Fibroblast of skin of abdomen (primary cell): ENCODE measurements around the gene SECISBP2L.

ENCODE experiments used
- DNase-seq: peaks from one replicate; pipeline ENCODE4 v3.0.0-alpha.2; 2013

SECISBP2L gene

DNA sequence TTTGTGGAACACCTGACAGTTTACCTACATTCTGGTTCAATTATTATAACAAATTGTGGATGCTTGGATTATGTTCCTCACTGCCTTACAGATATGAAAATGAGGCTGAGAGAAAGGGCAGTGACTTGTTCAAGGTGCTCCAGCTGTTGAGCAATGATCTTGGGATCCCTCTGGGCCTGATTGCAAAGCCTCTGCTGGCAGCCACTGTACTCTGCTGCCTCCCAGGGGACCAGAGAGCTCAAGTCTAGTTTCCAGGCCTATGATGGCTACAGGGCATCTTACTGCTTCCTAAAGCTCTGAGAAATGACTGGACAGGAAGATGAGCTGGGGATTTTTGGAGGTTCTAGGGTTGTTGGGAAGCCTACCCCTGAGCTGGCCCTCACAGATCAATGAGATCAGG, 80.3 kb downstream of the SECISBP2L start:
- DNase-seq = peak; percentile 41

DNA sequence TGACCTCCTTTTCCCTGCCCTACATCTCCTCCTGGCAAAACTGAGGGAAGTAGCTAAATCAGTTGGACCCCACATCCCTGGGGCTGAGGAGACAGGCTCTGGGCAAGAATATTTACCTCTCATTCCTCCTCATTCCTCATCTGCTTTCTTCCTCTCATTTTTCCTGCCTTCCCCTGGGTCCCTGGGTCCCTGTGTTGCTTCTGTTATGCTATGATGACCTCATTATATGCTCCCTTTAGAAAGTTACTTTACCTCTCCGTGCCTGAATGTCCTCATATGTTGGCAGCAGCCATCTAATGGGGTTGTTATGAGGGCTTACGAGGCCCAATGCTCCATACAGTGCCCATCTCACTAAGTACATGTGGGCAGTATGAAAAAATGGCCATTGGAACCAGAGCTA, 81.3 kb downstream of the SECISBP2L start:
- DNase-seq = no peak

DNA sequence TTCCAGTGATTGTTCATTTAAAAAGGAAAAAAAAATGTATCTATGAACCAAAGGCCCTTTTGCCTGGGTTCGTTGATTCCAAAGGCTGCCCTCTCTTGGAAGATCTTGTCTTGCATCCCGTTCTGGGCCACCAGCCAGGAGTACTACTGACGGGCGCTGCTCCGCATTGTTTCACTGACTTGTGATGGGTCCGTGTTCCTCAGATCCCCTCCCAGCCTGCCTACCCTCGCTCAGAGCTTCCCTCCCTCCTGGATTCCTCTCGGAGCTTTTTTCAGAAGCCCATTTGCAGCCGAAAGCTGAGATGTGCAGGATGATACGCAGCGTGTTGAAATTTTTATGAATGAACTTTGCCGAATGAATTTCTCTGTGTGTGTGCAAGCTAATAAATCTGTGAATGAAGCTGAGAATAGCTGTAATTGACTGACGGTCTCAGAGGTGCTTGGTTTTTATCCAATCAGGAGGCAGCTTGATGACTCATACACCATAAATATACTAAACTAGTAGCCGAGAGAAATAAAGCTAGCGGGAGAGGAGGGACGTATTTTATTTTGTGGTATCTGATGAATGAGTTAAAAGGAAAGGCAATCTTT, 82.6 kb downstream of the SECISBP2L start, which contains the start of gene SHC4:
Gene SHC4 (minus strand): TSS at position 396 of the 590 bp plus-strand sequence. CDS start 904 bp downstream, outside the sequence.
- DNase-seq = peak; percentile 89

DNA sequence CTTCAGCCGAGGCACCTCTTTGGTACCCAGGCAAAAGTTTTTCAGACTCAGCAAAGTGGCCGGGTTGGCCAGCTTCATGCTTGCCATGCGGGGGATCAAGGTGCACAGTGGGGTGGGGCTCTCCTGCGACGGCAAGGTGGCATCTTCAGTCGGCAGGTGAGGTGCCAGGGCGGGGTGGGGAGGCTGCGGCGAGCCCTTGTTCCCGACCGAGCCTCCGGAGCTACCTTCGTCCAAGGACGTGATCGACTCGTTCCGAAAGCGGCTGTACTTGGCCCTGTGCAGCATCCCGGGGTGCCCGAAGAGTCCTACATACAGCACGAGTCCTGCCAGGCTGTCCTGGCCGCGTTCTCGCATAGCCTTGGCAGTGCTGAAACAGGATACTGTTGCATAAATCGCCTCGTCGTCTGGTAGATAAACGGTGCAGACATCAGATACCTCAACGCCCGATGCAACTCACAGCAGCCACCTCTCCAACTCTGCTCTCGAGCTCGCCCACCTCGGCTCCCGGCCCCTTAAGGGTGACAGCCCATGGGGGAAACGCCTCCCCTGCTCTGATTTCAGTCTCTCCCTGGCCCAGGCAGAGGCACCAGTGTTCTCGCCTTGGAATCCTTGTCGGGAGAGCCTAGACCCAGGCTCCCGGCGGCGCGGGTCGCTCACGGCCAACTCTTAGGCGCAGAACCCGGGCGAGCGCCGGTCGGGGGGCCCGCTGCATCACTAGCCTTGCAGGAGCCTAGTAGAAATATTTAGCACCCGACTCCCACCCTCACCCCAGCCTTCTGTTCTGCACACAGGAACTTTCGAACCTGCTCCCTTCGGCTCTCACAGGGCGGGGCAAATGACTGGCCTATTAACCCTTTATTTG, 83.4 kb downstream of the SECISBP2L start:
- DNase-seq = peak; percentile 21

DNA sequence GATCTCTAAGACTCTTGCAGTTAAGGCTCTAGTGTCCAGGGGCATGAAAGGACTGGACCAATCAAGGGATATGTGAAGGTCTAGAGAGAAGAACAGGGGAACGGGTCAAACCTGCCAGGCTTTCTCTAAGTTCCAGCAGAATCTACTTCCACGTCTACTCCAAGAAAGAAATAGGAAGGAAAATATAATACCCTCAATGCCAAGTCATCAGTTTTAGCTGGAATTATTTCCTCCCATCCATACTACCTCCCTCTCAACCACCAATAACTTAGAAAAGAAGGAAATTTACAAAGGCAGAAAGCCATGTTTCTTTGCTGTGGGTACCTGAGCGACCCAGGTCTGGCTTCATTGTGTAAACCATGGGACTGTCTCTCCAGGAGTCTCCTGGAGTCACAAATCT, 90.3 kb downstream of the SECISBP2L start:
- DNase-seq = no peak

DNA sequence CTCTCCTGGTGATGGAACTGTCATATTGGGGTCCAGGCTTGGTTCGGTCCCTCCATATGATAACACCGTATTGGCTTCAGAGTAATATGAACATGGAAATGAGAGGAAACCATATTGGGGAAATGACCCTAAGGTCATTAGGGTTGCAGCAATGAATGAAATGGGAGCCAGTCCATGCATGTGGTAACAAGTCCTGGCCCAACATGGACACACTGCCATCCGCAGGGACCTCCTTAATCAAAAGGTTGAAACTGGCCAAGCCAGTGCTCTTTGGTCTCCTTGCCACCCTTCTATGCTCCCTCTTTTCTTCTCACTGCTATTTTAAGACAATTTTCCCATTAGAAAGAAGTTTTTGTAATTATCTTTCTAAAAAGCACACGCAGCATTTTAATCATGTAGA, 90.9 kb downstream of the SECISBP2L start:
- DNase-seq = no peak

DNA sequence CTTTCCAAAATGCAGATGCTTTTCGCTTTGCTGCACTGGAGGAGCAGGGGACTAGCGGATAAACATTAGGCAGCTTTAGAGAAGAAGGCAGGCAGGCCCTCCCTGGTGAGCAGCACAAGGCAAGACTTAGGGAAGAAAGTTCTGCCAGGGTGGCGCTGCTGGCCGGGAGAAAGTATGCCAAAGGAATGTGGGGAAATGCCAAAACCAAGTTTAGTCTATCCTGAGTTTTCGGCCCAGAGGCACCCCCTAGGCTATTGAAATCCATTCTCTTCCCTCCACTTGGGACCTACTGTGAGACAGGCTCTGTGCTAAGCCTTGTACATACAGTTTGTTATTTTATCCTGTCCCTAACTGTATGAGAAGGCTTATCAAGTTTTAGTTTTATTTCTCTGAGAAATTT, 91.7 kb downstream of the SECISBP2L start:
- peak; percentile 23 for DNase-seq

DNA sequence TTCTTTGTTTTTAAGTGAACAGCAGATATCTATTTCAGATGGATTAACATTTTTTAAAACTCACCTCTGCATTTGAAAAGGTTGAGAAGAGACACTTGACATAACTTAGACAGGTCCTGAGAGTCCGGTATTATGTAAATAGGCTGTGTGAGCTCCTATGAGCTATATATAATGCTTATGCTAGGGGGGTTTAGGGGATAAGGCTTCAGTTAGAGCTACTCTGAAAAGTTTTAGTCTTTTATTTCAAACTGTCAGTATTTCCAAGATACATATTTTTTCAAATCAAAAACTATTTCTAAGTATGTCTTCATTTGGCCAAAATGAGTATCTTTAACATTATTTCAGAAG, 99.4 kb downstream of the SECISBP2L start:
- DNase-seq = no peak

DNA sequence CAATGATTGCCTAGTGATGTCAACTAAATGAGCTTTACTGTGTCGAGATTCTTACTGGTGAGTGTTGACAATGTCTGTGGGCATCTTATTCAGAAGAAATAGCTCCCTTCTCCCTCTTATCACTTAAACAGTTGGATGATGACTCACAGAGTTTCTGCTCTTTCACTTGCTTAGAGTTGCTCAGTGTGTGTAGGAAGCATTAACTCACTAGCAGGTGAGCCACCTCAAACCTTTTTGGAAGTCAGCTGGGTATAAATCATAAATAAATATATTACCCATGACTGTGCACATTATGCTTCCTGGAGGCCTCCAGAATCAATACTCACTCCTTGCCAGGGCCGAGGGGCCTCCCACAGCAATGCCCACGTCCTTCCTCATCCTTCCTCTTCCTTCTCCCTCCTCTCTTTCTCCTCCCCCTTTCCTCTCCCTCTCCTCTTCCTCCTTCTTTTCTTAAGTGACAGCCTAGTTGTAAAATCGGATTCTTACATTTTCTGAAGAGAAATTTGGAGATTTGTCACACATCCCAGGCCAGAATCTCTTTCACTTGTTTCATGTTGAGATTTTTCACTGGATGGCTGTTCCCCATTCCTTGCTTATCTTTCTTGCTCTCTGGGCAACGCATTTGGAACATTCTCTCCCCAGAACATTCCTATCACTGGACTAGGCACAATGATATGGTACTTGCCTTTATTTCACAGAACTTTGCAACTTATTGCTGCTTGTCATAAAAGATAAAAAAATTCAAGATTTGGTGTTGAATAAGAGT, 100.0 kb downstream of the SECISBP2L start:
- DNase-seq = peak; percentile 52

DNA sequence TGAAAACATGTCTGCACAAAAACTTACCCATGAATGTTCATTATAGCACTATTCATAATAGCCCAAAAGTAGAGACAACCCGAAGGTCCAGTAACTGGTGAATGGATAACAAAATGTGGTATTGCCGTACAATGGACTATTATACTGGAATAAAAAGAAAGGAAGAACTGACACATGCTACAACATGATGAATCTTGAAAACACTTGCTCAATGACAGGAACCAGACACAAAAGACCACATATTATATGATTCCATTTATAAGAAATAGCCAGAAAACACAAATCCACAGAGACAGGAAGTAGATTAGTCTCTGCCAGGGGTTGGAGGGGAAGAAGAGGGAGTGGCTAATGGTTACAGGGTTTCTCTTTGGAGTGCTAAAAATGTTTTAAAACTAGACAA, 100.9 kb downstream of the SECISBP2L start:
- no peak for DNase-seq

DNA sequence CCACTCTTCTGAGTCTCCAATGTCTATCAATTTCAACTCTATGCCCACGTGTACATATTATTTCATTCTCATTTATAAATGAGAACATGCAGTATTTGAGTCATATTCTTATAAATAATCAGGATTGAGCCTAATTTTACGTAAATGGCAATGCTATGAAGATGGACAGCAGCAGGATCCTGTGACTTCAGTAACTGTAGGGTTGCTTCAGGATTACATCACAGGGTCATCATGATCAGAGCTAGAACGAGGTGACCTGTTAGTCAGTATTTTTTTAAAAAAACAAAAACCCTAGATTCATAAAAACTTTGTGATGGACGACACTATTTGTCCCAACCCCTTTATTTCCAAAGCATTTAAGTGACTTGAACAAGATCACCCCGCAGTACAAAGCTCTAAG, 104.3 kb downstream of the SECISBP2L start:
- DNase-seq = no peak

DNA sequence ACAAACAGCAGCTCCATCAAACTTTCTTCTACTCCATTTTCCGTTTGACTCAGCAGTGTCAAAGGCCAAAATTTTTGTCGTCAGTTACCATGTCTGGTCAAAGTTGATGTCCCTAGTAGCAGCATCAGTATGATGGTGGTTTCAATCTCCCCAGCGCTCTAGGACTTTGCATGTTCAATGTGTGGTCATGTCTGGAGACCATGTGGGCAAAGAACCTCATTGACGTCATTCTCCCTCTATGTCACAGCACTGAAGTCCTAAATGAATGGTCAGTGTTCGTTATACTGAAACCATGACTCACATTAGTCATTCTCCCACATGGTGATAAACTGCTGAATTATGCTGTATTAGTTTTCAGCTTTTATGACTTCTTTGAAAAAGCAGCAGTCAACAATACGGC, 105.7 kb downstream of the SECISBP2L start:
- DNase-seq = peak; percentile 95

DNA sequence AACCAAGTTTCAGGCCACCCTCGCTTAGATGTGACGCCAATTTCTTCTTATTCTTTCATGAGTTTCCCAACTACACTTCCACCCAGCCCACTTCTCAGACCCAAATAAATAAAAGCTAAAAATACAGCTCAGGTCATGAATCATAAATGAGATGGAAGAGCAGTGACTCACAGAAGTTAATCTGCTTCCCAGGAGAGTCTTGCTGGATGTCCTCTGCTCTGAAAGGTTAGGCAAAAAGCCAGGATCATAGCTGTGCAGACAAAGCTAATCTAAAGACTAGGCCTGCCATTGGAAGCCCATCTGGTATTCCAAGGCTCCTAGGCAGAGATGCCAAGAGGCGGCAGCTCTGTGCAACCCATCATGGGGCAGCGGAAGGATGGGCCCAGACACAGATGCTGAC, 106.6 kb downstream of the SECISBP2L start:
- peak; percentile 96 for DNase-seq
